Stimulated activated CD8-positive, alpha-beta memory T cell treated with anti-CD3 and anti-CD28 coated beads, Interleukin-4, amount 100 ng/mL, for 24 hours (primary cell): ENCODE data around the gene PMS2.
"Not testable (repeated sequence)": the region's sequence is repeated elsewhere in the genome, so short reads cannot be mapped to it uniquely, and the experiment has no call there.

Experiments used
- DNase-seq: peaks from one replicate; pipeline ENCODE4 v3.0.0-alpha.2; 2020; ENCODE audit warnings: low read depth

PMS2 gene

GRCh38 chr7:6012355-6013104 is 3.7 kb upstream of the PMS2 start:
- no peak for DNase-seq

- no peak for DNase-seq
These were observed 2.7 kb upstream of the PMS2 start for GRCh38 chr7:6011541-6011940.

GRCh38 chr7:6010370-6010769 is 1.5 kb upstream of the PMS2 start:
- DNase-seq: not testable (repeated sequence)

DNA sequence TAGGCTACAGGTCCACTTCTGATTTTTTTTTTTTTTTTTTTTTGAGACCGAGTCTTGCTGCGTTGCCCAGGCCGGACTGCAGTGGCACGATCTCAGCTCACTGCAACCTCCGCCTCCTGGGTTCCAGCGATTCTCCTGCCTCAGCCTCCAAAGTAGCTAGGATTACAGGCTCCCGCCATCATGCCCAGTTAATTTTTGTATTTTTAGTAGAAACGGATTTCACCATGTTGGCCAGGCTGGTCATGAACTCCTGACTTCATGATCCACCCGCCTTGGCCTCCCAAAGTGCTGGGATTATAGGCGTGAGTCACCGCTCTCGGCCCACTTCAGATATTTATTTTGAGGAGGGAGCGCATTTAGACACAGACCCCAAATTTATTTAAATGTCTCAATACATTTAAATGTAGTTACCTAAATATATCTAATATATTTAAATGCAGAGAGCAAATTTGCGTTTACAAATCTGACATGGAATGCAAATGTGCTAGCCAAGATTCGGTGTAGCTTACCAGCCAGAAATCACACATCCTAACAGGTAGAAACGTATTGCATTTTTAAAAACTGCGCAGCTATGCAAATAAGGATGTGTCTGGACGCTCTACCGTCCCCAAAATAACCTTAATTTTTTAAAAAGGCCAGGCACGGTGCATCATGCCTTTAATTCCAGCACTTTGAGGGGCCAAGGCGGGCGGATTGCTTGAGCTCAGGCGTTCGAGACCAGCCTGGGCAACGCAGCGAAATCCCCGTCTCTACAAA is 836 bp downstream of the PMS2 start:
- not testable (repeated sequence) for DNase-seq

DNA sequence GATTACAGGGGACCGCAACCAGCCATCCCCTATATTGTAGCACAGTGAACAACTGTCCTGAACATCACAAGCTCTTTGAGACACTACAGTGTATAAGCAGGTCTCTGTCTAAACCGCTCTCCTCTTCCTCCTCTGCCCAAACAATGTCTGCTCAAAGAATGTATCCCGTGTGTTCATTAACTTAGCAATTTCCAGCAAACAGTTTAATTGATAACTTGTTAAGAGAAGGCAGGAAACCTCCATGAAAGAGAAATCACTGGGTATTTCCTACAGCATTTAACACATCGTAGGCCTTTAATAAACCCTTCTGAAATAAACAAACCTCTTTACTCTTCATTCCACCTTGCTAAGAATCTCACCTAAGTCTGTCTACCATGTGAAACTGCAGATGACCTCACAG is 1.5 kb downstream of the PMS2 start:
- DNase-seq: no peak

DNA sequence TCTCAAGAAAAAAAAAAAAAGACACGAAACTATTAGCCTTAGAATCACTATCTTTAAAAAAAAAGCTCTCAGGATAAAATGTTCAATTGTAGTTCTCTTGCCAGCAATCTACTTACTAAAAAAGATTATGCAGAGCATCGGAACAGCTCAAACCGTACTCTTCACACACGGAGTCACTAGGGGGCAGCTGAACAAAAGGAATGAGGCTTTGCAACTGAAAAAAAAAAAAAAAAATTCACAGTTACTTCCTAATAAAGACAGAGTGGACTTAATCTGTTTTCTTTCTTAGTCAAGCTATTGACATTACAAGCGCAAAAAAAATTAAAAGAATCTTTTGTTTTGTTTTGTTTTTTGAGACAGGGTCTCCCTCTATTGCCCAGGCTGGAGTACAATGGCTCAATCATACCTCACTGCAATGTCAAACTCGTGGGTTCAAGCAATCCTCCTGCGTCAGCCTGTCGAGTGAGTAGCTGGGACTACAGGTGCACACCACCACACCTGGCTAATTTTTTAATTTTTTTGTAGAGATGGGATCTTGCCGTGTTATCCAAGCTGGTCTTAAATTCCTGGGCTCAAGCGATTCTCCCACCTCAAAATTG is 11.5 kb downstream of the PMS2 start:
- no peak for DNase-seq

DNA sequence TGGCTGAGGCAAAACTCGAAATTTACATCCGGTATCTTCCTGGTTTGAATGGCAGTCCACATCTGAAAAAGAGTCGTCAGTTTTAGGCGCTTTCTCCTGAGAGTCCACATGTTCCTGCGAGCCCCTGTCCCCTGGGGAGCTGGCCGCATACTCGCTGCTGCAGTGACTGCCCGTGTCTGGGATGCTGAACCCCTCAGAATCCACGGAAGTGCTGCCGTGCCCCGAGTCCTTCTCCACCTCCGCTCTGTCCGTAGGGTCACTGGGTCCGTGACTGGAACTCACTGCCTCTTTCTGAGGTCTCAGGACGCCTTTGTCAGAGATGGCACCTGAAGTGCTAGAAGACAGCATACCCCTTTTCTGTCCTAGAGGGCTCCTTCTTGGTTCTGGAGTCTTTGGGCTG is 21.8 kb downstream of the PMS2 start:
- DNase-seq: not testable (repeated sequence)

- not testable (repeated sequence) for DNase-seq
These were observed 29.1 kb downstream of the PMS2 start for GRCh38 chr7:5979680-5980314.

DNA sequence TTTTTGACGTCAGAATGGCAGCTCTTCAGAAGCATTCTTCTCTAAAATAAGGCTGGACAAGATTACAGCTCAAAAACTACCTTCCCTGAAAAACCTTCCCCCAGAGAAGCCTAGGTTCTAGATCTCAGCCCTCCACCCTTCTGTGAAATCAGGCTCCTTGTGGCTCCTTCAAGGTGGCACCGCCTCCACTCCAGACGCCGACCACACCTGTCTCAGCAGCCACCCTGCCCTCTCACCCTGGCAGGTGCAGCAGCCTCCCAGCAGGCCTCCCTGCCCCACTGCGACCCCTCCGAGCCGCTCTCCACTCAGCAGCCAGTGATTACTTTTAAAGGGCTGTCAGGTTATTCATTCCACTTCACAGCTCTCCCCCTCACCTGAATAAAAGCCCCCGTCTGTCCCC is 35.3 kb downstream of the PMS2 start:
- DNase-seq: not testable (repeated sequence)

GRCh38 chr7:5970347-5970911 is 38.4 kb downstream of the PMS2 start, which contains the start of gene RSPH10B:
Gene RSPH10B (minus strand): TSS chr7:5970689. CDS start chr7:5967116, 3,573 bp downstream.
- not testable (repeated sequence) for DNase-seq

DNA sequence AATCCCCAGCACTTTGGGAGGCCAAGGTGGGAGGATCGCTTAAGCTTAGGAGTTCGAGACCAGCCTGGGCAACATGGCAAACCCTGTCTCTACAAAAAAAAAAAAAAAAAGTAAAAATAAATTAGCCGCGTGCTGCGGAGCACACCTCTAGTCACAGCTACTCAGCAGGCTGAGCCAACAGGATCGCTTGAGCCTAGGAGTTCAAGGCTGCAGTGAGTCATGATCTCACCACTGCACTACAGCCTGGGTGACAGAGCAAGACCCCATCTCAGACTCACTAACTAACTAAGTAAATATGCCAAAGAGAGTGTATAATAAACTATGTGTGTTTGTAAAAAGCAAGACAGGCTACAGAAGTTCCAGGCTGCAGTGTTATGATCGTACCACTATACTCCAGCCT is 45.0 kb downstream of the PMS2 start:
- not testable (repeated sequence) for DNase-seq

GRCh38 chr7:5963205-5963604 is 45.6 kb downstream of the PMS2 start:
- not testable (repeated sequence) for DNase-seq

DNA sequence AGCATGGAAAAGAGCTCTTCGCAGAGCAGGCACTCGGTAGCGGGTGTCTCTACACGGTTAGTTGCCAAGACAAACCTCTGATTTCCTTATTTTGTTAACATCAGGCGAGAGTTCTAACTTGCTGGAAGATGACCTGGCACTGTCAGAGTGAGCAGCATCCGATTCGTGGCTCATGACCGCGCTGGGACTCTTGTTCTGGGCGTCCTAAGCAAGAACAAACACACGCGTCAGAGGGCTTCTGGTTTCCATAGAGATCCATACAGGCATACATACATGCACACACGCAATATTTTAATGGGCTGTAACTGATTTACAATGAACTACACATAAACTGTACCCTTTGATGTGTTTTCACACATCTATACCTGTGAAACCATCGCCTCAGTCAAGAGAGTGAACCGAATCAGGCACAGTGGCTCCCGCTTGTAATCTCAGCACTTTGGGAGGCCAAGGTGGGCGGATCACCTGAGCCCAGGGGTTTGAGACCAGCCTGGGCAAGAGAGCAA is 73.9 kb downstream of the PMS2 start:
- not testable (repeated sequence) for DNase-seq

DNA sequence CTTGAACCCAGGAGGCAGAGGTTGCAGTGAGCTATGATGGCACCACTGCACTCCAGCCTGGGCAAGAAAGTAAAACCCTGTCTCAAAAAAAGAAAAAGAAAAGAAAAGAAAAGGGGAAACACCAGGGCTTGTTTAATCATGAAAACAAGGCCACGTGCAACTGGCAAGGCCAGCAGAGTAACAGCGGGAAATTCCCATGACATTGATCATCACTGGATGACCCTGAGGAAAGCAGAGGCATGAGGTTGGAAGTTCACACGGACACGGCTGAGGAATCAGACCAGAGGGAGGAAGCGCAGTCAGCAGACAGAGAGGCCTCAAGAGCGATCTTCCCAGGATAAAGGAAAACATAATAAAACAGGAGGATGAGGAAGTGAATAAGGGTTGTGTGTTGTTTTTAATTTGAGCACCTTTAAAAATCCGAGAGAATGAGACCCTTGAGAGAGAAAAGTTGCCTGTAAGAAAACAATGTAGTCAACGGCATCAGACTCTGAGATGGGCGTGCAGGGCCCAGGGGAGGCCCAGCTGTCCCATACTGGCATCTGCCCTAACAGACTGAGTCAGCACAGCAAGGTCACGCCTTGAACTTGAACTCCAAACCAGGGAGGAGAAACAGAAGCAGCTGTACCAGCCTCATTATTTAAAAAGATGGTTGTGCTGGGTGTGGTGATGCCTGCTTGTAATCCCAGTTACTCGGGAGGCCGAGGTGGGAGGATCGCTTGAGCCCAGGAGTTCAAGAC is 76.8 kb downstream of the PMS2 start:
- not testable (repeated sequence) for DNase-seq

DNA sequence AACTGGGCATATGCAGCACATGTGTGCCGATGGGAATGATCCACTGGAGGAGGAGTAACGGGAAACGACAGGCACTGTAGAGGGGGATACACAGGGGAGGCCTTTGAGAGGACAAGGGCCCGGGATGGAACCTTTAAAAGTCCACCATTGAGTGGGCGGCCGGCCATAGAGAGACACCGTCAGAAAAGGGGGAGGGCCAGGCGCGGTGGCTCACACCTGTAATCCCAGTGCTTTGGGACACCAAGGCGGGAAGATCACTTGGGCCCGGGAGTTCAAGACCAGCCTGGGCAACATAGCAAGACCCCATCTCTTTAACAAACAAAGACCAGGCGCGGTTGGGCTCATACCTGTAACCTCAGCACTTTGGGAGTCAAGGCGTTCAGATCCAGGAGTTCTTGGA is 77.6 kb downstream of the PMS2 start:
- not testable (repeated sequence) for DNase-seq

DNA sequence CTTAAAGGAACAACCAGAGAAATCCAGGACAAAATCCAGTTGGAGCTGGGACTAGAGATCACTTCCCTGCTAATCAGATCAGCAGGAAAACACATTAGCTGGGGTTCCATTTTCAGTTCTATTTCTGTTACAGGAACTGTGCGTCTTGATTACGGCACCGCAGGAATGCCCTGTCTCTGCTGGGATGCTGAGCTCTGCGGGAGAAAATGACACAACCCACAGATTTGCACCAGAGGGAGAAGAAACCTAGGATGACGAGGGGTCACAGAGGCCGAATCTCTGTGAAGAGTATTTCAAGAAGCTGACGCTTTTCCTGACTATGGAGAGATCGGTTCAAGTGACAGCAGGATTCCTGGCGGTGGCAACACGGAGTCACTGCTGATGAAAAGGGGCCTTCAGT is 78.6 kb downstream of the PMS2 start:
- DNase-seq: not testable (repeated sequence)

GRCh38 chr7:5926263-5926870 is 82.5 kb downstream of the PMS2 start:
- DNase-seq: not testable (repeated sequence)

DNA sequence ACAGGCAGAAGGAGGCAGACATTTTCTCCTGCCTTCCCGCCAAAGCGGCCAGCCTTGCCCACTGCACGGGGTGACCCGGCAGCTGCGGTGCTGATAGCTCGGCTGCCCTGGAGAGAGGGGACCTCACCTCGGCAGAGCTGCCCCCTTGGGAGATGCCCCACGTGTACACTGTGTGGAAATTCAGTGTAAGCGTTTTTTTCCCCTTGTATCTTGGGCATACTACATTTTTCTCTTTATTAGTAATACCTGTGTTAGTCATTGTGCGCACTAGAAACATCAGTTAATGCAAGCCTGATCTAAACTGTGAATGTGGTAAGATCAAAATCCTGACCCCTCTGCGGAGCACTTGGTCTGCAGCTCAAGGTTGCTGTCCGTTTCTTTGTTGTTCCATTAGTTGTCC is 84.2 kb downstream of the PMS2 start:
- DNase-seq: not testable (repeated sequence)

- not testable (repeated sequence) for DNase-seq
These were observed 84.7 kb downstream of the PMS2 start for GRCh38 chr7:5924180-5924579.
